Measurements from ENCODE around the gene GLCE.

GLCE gene

GRCh38 chr15:69160141-69160993, at the start of gene GLCE:
TSS of gene GLCE (plus strand) at chr15:69160635. CDS start at chr15:69255807, 95,172 bp downstream.
- DNase-seq: peak; percentile 95

- no peak for DNase-seq
These were observed 46.0 kb upstream of the GLCE start for GRCh38 chr15:69114331-69114928.

- no peak for DNase-seq
These were observed 45.4 kb upstream of the GLCE start for GRCh38 chr15:69115031-69115430.

- DNase-seq: no peak
These were observed 44.0 kb upstream of the GLCE start for GRCh38 chr15:69116391-69116790.

GRCh38 chr15:69117431-69117871, 43.0 kb upstream of the GLCE start:
- no peak for DNase-seq

GRCh38 chr15:69118089-69118488, 42.3 kb upstream of the GLCE start:
- no peak for DNase-seq

GRCh38 chr15:69119001-69119400, 41.4 kb upstream of the GLCE start:
- DNase-seq: no peak

- DNase-seq: no peak
These were observed 40.6 kb upstream of the GLCE start for GRCh38 chr15:69119683-69120395.

GRCh38 chr15:69120732-69121131, 39.7 kb upstream of the GLCE start:
- DNase-seq: no peak

- no peak for DNase-seq
These were observed 39.1 kb upstream of the GLCE start for GRCh38 chr15:69121198-69121828.

GRCh38 chr15:69125236-69125635, 35.2 kb upstream of the GLCE start:
- DNase-seq: no peak

- DNase-seq: no peak
These were observed 34.4 kb upstream of the GLCE start for GRCh38 chr15:69126054-69126469.

- no peak for DNase-seq
These were observed 33.1 kb upstream of the GLCE start for GRCh38 chr15:69127306-69127705.

- no peak for DNase-seq
These were observed 31.6 kb upstream of the GLCE start for GRCh38 chr15:69128667-69129311.

- DNase-seq: no peak
These were observed 28.8 kb upstream of the GLCE start for GRCh38 chr15:69131362-69132220.

GRCh38 chr15:69132430-69132829, 28.0 kb upstream of the GLCE start:
- DNase-seq: no peak

- DNase-seq: no peak
These were observed 27.2 kb upstream of the GLCE start for GRCh38 chr15:69132977-69133861.

GRCh38 chr15:69133862-69134519, 26.4 kb upstream of the GLCE start:
- no peak for DNase-seq

GRCh38 chr15:69134791-69135190, 25.6 kb upstream of the GLCE start:
- no peak for DNase-seq

GRCh38 chr15:69135499-69135898, 24.9 kb upstream of the GLCE start:
- no peak for DNase-seq
